Activated naive CD4-positive, alpha-beta T cell treated with anti-CD3 and anti-CD28 coated beads, Interleukin-2, amount 10 ng/mL, durations not matched to agents 7 days and 5 days (primary cell): Measurements from ENCODE around the gene SCN1B.
A peak's percentile ranks its signal among the peaks of the same experiment; 100 is the strongest.
"Not testable (repeated sequence)": the region's sequence is repeated elsewhere in the genome, so short reads cannot be mapped to it uniquely, and the experiment has no call there.

Source experiments
- CTCF ChIA-PET: fragments of 350-600 bp; sonication (Branson Sonifier 250); formaldehyde crosslinking; loops from one replicate; lab custom pipeline; 2021; ENCODE audit warnings: antibody characterized with exemption; lab: Charles Lee
- DNase-seq: peaks from one replicate; pipeline ENCODE4 v3.0.0-alpha.2; 2020
- H3K27ac Mint-ChIP-seq: one replicate; pipeline ENCODE4 v1.8.0; 2021; ENCODE audit warnings: mild to moderate bottlenecking, moderate library complexity, mixed read lengths
- H3K27me3 Mint-ChIP-seq: one replicate; pipeline ENCODE4 v1.8.0; 2021; ENCODE audit warnings: mild to moderate bottlenecking, mixed read lengths
- H3K36me3 Mint-ChIP-seq: one replicate; pipeline ENCODE4 v1.8.0; 2021; ENCODE audit warnings: mixed read lengths
- H3K4me1 Mint-ChIP-seq: one replicate; pipeline ENCODE4 v1.8.0; 2021; ENCODE audit warnings: mixed read lengths
- H3K4me3 Mint-ChIP-seq: one replicate; pipeline ENCODE4 v1.8.0; 2021; ENCODE audit warnings: mild to moderate bottlenecking, moderate library complexity, mixed read lengths
- H3K9me3 Mint-ChIP-seq: one replicate; pipeline ENCODE4 v1.8.0; 2021; ENCODE audit warnings: mixed read lengths

SCN1B gene

GRCh38 chr19:34995551-34995950, 34.7 kb upstream of the SCN1B start:
- no peak for DNase-seq
- Mint-ChIP-seq H3K27ac (peak overlapping the region; percentile 100), H3K4me1 (peaks cover 70% of the 10 kb centered on the region), H3K36me3 (peaks cover 5% of the 10 kb centered on the region), H3K27me3 (peaks cover 7% of the 10 kb centered on the region), H3K9me3 (peaks cover 5% of the 10 kb centered on the region), H3K4me3 (no peak overlapping the region)
- CTCF ChIA-PET: interaction anchor here (1.4 kb wide), 1 partner anchor 15 kb away, joined by 3 read pairs; no protein-coding TSS in a partner anchor

DNA sequence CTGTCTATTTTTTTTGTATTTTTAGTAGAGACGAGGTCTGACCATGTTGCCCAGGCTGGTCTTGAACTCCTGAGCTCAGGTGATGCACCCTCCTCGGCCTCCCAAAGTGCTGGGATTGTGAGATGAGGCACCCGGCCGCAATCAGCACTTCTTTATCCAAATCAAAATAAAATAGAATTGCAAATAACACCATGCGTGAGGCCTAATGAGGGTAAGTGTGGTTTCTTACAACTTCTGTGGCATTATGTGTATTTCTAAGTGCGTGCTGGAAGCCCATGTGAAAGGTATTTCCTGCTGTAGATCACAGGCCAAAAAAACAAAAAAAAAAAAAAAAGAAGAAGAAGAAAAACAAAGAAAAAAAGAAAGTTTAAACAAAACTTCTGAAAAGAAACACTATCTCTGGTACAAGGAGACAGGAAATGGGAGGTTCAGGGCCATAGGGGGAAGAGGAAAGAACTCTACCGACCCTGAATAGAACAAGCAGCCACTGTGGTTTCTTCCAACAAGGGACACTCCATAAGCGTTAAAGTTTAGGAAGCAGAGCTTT, 33.1 kb upstream of the SCN1B start:
- CTCF ChIA-PET: no interaction called here
- H3K27me3 Mint-ChIP-seq: peaks cover 7% of the 10 kb centered on the region
- peaks cover 69% of the 10 kb centered on the region for H3K4me1 Mint-ChIP-seq
- peaks cover 17% of the 10 kb centered on the region for H3K36me3 Mint-ChIP-seq
- no peak for DNase-seq
- H3K27ac Mint-ChIP-seq: peak overlapping the region; percentile 100
- H3K9me3 Mint-ChIP-seq: peaks cover 3% of the 10 kb centered on the region
- peak overlapping the region; percentile 68 for H3K4me3 Mint-ChIP-seq

DNA sequence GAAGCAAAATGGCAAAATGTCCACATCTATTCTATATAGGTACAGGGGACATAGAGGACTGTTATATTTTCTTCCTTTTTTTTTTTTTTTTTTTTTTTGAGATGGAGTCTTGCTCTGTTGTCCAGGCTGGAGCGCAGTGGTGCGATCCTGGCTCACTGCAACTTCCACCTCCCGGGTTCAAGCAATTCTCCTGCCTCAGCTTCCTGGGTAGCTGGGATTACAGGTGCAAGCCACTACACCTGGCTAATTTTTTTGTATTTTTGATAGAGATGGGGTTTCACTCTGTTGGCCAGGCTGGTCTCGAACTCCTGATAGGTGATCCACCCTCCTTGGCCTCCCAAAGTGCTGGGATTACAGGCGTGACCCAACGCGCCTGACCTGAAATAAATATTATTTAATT, 32.0 kb upstream of the SCN1B start:
- Mint-ChIP-seq H3K4me1 (peaks cover 72% of the 10 kb centered on the region), H3K4me3 (peak overlapping the region; percentile 43), H3K27ac (peak overlapping the region; percentile 100), H3K36me3 (peaks cover 28% of the 10 kb centered on the region)
- H3K27me3 Mint-ChIP-seq, DNase-seq, H3K9me3 Mint-ChIP-seq: not testable (repeated sequence)
- CTCF ChIA-PET: interaction anchor here (1.7 kb wide), 1 partner anchor 24 kb away, joined by 8 read pairs; no protein-coding TSS in a partner anchor

DNA sequence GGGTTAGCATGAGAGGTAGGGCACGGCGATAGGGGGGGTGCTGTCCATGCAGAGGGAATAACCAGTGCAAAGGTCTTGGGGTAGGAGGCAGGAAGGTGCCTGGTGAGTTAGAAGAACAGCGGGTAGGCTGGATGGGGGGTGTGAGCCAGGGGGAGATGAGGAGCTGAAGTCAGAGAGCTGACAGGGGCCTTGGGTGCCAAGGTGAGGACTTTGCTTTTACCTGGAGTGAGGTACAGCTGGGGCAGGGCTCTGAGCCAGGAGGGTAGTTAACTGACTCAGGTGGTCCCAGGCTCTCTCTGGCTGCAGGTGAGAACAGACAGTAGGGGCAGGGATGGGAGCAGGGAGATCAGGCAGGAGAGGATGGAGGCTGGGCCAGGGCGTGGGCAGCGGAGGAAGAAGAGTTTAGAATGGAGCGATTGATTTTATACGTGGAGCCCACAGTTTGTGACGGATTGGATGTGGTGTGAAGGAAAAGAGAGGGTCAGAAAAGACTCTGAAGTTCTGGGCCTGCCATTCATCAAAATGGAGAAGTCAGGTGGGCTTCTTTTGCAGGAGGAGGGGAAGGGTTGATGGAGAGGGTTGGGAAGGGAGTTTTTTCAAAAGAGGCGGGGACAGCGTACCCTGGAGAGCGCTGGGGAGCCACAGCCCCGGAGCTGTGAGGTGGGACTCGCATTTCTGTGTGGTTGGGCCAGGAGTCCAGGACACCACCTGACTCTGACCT, 31.3 kb upstream of the SCN1B start:
- Mint-ChIP-seq H3K4me3 (peak overlapping the region; percentile 94), H3K27ac (peak overlapping the region; percentile 94), H3K9me3 (peaks cover 1% of the 10 kb centered on the region), H3K36me3 (peaks cover 33% of the 10 kb centered on the region), H3K27me3 (peaks cover 6% of the 10 kb centered on the region), H3K4me1 (peaks cover 73% of the 10 kb centered on the region)
- no peak for DNase-seq
- CTCF ChIA-PET: interaction anchor here (1.7 to 3.0 kb wide), 2 partner anchors 15 to 25 kb away, joined by 8 to 15 read pairs; no protein-coding TSS in a partner anchor

DNA sequence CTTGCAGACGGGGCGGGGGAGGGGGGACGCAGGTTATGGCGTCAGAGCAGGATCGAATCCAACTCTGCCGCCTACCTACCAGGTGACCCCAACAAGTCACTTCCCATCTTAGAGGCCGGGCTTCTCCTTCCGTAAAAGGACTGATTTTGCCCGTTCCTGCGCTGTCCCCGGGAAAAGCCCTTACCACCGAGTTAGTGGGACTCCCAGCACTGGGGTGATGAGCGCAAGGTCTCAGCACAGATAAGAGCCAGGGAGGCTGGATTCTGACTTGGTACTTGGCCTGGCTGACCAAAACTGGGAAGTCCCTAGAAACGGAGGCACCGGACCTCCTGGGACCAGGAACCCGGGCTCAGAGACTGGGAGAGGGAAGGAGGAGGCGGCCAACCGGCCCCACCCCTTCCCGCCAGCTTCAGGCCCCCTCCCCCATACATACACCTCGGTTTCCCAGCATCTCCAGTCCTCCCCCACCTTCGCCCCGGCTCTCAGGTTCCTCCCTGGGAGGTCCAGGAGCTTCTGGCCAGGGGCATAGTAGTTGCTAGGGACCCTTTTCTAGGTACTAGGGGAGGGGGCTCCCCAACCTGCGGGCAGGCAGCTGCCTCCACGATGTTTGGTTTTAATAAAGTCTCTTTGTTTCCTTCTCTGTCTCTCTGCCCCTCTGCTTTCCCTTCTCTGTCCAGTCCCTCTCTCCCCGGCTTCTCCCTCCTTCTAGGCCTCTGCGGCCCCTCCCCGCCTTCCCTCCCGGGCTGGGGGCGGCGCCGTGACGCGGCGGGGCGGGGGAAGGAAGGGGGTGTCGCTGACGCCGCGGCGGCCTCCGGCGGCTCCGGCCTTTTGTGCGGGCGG, 30.6 kb upstream of the SCN1B start, which contains the start of gene GRAMD1A:
TSS of gene GRAMD1A (plus strand) at position 826 of the 840 bp plus-strand sequence. CDS start 156 bp downstream, outside the sequence.
- no peaks in the 10 kb centered on the region for H3K27me3 Mint-ChIP-seq
- peak within 1 kb of the TSS; percentile 94 for H3K4me3 Mint-ChIP-seq
- H3K4me1 Mint-ChIP-seq: peaks cover 77% of the 10 kb centered on the region
- H3K36me3 Mint-ChIP-seq: peaks cover 37% of the 10 kb centered on the region
- CTCF ChIA-PET: interaction anchor here (1.7 to 3.0 kb wide), 3 partner anchors 14 to 26 kb away, joined by 4 to 15 read pairs (median 8); no protein-coding TSS in a partner anchor
- H3K27ac Mint-ChIP-seq: peak within 1 kb of the TSS; percentile 95
- DNase-seq: peak; percentile 83
- no peaks in the 10 kb centered on the region for H3K9me3 Mint-ChIP-seq

- CTCF ChIA-PET: interaction anchor here (1.2 to 3.0 kb wide), 3 partner anchors 14 to 142 kb away, joined by 4 to 15 read pairs (median 4); no protein-coding TSS in a partner anchor
These were observed 30.0 kb upstream of the SCN1B start for GRCh38 chr19:35000338-35000646.

DNA sequence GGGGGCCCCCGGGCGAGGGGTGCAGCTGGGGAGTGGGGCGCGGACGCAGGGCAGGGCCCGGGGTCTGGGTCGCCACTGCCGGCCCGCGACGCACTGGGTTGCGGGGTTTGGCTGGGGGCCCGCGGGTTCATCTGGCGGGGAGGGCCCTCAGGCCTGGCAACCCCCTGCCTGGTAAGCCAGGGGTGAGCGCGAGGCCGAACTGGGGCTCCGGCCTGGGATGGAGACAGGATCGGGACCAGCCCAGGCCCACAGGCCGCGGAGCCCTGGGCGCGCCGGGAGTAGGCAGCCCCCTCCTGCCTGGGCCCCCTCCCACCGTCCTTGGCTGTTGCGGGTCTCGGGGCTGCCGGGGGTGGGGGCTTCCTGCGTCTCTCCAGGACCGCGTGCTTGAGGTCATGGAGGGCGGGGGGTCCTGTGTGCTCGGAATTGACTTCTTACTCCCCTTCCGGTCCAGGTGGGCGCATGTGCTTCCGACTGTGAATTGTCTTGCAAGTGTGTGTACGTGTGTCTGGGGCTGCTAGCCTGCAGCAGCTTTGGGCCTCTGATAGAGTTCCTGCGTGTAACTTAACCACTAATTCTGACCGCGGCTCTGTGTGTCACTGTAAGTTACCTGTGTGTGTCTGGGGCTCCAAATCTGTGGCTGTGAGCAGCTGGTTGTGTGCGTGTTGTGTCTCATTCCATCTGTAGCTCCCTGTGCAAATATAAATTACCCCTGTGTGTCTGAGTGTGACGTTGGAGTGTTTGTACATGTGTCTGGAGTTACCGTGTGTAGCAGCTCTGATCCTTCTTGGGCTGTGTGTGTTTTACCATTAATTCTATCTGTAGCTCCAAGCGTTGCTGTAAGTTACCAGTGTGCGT, 29.4 kb upstream of the SCN1B start:
- peak; percentile 74 for DNase-seq
- CTCF ChIA-PET: interaction anchor here (0.6 to 3.0 kb wide), 9 partner anchors 13 to 161 kb away, joined by 3 to 15 read pairs (median 4); no protein-coding TSS in a partner anchor
- H3K4me3 Mint-ChIP-seq: peak overlapping the region; percentile 94
- peaks cover 76% of the 10 kb centered on the region for H3K4me1 Mint-ChIP-seq
- no peaks in the 10 kb centered on the region for H3K9me3 Mint-ChIP-seq
- peak overlapping the region; percentile 95 for H3K27ac Mint-ChIP-seq
- H3K36me3 Mint-ChIP-seq: peaks cover 37% of the 10 kb centered on the region
- H3K27me3 Mint-ChIP-seq: no peaks in the 10 kb centered on the region

More at GRCh38 chr19:35000338-35000646, 30.0 kb upstream of the SCN1B start:
- Mint-ChIP-seq H3K4me3 (peak overlapping the region; percentile 94), H3K9me3 (no peaks in the 10 kb centered on the region), H3K27me3 (no peaks in the 10 kb centered on the region), H3K4me1 (peaks cover 80% of the 10 kb centered on the region), H3K36me3 (peaks cover 37% of the 10 kb centered on the region), H3K27ac (peak overlapping the region; percentile 60)
- no peak for DNase-seq

GRCh38 chr19:35002037-35002535, 28.2 kb upstream of the SCN1B start:
- no peaks in the 10 kb centered on the region for H3K27me3 Mint-ChIP-seq
- no peaks in the 10 kb centered on the region for H3K9me3 Mint-ChIP-seq
- CTCF ChIA-PET: interaction anchor here (1.5 to 3.0 kb wide), 2 partner anchors 12 to 28 kb away, joined by 4 to 15 read pairs; no protein-coding TSS in a partner anchor
- peaks cover 46% of the 10 kb centered on the region for H3K36me3 Mint-ChIP-seq
- peak; percentile 14 for DNase-seq
- peak overlapping the region; percentile 95 for H3K27ac Mint-ChIP-seq
- H3K4me3 Mint-ChIP-seq: peak overlapping the region; percentile 94
- H3K4me1 Mint-ChIP-seq: peaks cover 69% of the 10 kb centered on the region

GRCh38 chr19:35004517-35005255, 25.6 kb upstream of the SCN1B start:
- Mint-ChIP-seq H3K36me3 (peaks cover 50% of the 10 kb centered on the region), H3K4me3 (no peak overlapping the region), H3K27me3 (no peaks in the 10 kb centered on the region), H3K27ac (peak overlapping the region; percentile 79), H3K9me3 (no peaks in the 10 kb centered on the region), H3K4me1 (peaks cover 49% of the 10 kb centered on the region)
- no peak for DNase-seq
- CTCF ChIA-PET: interaction anchor here (1.6 kb wide), 1 partner anchor 9 kb away, joined by 4 read pairs; no protein-coding TSS in a partner anchor

- Mint-ChIP-seq H3K27me3 (no peaks in the 10 kb centered on the region), H3K4me1 (peaks cover 48% of the 10 kb centered on the region), H3K36me3 (peaks cover 55% of the 10 kb centered on the region), H3K4me3 (no peak overlapping the region), H3K27ac (peak overlapping the region; percentile 30), H3K9me3 (no peaks in the 10 kb centered on the region)
- DNase-seq: no peak
- CTCF ChIA-PET: no interaction called here
These were observed 24.9 kb upstream of the SCN1B start for GRCh38 chr19:35005256-35005977.

DNA sequence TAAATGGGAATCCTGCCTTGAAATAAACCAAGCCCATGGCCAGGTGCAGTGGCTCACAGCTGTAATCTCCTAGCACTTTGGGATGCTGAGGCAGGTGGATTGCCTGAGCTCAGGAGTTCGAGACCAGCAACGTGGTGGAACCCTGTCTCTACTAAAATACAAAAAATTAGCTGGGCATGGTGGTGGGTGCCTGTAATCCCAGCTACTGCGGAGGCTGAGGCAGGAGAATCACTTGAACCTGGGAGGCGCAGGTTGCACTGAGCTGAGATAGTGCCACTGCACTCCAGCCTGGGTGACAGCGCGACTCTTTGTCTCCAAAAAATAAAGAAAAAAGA, 24.3 kb upstream of the SCN1B start:
- H3K4me3 Mint-ChIP-seq, H3K9me3 Mint-ChIP-seq, H3K27me3 Mint-ChIP-seq, DNase-seq: not testable (repeated sequence)
- H3K4me1 Mint-ChIP-seq: peaks cover 52% of the 10 kb centered on the region
- peak overlapping the region; percentile 33 for H3K27ac Mint-ChIP-seq
- CTCF ChIA-PET: interaction anchor here (3.6 kb wide), 1 partner anchor 33 kb away, joined by 18 read pairs; no protein-coding TSS in a partner anchor
- H3K36me3 Mint-ChIP-seq: peaks cover 57% of the 10 kb centered on the region
